Activated naive CD4-positive, alpha-beta T cell treated with Interleukin-2 at 50 U/mL for 16 hours (primary cell): ENCODE results near the gene CAP1.

ENCODE experiments used
- DNase-seq: peaks from one replicate; pipeline ENCODE4 v3.0.0-alpha.2; 2020

The CAP1 gene

GRCh38 chr1:40059338-40059959, 18.9 kb downstream of the CAP1 start:
- DNase-seq, result no peak

GRCh38 chr1:40059960-40060750, 19.6 kb downstream of the CAP1 start:
- no peak for DNase-seq

- no peak for DNase-seq
Measured at GRCh38 chr1:40064797-40065499, 24.4 kb downstream of the CAP1 start.

DNA sequence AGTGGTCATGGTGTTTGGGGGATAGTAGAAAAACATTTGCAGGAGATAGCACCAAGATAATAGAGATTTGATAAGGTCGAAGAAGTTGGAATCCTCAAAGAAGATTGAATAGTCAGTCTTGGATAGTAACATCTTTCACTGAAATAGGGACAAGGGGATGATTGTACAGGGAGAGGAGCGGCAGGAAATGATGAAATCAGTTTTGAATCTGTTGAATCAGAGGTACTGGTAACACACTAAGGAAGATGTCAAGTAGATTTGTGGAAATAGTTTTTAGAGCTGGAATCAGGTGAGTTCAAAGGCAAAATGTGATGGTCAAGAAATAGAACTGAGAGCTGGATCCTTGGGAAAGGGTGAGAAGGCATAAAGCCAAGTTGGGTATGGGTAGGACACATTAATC, 26.5 kb downstream of the CAP1 start:
- DNase-seq, result no peak

DNA sequence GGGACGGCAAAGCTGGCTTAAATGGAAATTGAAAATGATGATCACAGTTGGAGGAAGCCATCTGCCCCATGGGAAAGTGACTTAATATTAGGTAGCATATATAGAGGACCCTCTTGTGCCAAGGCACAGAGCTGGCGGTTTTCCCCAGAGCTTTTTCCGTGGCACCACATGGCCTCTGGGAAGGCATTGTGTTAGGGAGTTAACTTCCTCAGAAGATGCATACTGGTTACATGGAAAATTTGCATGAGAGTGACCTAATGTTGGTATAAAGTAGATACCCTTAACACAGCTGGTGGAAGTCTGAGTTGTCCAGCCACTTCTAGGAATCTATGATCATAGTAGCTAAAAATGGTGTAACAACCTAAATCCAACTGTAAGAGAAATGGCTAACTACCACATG, 27.3 kb downstream of the CAP1 start:
- DNase-seq, result no peak

DNA sequence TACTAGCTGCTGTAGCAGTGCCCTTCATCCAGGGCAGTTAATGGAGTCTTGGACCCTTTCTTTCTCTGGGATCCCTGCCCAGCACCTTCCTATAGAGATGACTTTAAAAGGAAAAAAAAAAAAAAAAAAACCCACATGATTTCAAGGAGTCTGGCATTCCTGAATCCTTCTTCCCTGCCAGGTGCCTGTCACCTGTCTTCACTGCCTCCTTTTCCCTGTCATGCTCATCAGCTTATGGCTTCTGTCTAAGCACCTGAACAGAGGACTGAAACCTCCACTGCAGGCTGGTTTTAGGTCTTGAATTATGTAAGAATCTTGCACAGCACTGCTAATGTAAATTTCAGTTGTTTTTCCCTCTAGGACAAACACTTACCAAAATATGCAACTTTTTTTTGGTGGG, 31.6 kb downstream of the CAP1 start:
- DNase-seq, result no peak

DNA sequence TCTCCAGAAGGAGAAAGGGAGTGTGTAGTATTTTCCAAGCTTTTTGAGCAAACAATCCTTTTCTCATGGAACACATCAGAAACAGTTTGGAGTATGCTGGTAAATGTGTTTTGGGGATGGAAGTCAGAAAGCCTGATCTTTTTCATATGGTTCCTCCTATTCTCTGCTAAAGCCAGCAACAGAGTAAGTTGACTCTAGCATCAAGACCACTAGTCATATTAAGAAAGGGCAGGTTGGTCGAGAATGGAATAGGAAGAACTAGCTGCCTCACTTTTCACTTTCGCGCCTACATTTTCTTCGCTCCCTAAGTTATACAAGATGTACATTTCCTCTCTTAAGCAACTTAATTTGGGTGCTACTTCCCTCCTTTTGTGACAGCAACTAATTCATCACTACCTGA, 32.5 kb downstream of the CAP1 start:
- no peak for DNase-seq

DNA sequence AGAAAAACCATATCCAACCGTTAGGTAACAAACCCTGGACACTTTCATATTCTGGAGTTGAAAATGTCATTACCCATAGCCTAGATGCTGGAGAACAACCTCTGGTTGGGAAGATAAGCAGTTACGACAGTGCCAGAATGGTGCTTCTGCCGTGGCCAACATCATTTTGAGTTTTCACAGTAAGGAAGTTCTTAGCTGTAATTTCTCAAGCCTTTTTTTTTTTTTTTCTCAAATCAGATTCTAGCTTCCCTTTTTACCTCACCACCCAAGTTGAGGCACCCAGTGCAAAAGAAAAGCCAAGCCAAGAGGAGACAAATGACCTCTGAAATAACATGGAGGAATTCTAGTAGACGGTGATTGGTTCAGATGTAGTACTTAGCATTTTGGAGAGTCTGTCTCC, 34.7 kb downstream of the CAP1 start:
- DNase-seq, result no peak

- no peak for DNase-seq
Measured at GRCh38 chr1:40076895-40077312, 36.4 kb downstream of the CAP1 start.

DNA sequence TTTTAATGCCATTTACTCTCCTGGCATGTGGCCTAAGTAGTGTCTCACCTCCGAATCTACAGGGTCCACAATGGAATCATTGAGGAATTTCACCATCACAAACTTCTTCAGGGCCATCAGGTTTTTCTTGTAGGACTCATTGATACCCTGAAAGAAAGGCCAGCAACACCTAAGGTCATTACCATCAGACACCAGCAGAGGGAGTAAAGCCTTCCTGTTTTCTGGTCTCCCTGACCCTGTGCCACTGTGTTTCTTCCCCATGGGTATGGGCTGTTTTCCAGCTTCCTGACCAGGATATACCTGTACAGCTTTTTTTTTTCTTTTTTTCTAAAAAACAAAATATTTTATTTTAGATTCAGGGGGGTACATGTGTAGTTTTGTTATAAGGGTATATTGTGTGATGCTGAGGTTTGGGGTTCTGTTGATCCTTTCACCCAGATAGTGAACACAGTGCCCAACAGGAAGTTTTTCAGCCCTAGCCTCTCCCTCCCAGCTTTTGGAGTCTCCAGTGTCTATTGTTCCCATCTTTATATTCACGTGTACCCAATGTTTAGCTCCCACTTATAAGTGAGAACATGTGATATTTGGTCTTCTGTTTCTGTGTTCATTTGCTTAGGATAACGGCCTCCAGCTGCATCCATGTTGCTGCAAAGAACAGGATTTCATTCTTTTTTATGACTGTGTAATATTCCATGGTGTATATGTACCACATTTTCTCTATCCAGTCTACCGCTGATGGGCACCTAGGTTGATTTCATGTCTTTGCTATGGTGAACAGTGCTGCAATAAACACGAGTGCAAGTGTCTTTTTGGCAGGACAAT, 38.2 kb downstream of the CAP1 start:
- peak; percentile 50 for DNase-seq

GRCh38 chr1:40079774-40080400, 39.4 kb downstream of the CAP1 start:
- no peak for DNase-seq

- no peak for DNase-seq
Measured at GRCh38 chr1:40081871-40082270, 41.3 kb downstream of the CAP1 start.

DNA sequence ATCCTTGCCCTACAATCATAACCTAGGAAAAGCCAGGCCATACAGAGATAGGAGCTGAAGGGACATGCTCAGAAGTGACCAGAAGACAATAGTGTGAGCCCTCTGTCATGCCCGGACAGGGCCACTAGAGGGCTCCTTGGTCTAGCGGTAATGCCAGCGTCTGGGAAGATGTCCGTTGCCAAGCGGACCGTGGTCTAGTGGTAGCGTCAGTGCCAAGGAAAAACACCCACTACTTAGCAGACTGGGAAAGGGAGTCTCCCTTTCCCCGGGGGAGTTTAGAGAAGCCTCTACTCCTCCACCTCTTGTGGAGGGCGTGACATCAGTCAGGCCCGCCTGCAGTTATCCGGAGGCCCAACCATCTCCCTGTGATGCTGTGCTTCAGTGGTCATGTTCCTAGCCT, 44.2 kb downstream of the CAP1 start:
- peak; percentile 41 for DNase-seq

DNA sequence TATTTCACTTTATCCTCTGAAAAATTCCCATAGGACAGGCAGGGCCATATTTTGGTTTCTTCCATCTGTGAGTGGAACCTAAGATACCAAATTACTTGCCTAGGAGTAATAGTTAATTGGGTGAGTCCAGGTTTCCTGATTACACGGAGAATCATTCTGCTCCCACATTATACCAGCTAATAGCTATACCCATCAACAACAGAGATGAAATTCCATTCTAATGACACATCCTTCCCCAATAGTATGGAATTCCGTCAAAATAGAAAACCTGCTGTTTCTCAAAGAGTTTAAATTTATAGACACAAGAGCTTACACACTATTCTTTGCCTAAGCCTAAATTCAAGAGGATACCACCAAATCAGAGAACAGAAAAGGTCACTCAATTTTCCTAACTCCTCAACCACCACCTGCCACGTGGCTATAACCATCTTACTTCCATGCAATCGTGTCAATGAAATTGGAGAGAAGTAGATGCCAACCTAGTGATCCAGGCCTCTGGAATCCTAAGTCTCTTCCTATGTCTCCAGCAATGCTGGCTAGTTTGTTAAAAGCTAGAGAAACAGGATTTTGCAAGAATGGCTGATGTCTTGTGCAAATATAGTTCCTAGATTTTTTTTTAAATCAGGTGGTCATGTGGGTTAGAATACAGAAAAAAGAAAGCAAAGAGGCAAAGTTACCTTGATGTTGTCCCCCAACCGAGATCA, 50.3 kb downstream of the CAP1 start:
- DNase-seq, result no peak

DNA sequence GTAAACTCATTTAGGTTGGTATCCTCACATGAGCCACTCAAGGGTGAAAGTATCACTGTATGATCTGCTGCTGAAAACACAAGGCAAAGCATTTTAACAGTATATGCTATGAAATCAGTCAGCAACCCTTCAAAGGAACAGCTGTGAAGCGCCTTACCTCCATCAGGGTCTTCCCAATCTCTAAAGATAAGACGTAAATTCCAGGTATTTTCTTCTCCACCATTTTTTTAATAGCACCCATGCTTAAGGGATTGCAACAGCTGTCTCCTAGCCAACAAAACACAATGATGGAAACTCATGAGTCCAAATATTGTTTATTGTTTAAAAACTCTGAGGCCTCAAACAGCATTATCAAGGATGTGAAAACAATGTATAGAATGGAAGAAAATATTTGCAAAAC, 51.7 kb downstream of the CAP1 start:
- DNase-seq, result no peak

- no peak for DNase-seq
Measured at GRCh38 chr1:40092706-40093639, 52.4 kb downstream of the CAP1 start.

- no peak for DNase-seq
Measured at GRCh38 chr1:40094466-40095110, 54.1 kb downstream of the CAP1 start.

DNA sequence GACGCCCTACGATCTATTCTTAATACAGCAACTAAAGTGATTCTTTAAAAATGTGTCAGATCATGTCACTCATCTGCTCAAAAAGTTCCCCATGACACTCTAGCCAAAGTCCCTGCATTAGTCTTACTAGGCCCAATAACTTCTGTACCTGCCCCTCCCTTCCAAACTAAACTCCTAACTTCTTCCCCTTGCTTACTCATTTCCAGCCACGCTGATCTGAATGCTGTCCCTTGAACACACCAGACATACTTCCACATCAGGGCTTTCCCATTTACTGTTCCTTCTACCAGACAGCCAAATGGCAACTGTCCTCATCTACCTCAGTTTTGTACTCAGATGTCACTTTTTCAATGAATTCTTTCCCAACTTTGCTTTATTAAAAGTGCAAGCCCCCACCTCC, 55.3 kb downstream of the CAP1 start:
- no peak for DNase-seq

GRCh38 chr1:40096646-40096976, 56.1 kb downstream of the CAP1 start:
- DNase-seq, result no peak

DNA sequence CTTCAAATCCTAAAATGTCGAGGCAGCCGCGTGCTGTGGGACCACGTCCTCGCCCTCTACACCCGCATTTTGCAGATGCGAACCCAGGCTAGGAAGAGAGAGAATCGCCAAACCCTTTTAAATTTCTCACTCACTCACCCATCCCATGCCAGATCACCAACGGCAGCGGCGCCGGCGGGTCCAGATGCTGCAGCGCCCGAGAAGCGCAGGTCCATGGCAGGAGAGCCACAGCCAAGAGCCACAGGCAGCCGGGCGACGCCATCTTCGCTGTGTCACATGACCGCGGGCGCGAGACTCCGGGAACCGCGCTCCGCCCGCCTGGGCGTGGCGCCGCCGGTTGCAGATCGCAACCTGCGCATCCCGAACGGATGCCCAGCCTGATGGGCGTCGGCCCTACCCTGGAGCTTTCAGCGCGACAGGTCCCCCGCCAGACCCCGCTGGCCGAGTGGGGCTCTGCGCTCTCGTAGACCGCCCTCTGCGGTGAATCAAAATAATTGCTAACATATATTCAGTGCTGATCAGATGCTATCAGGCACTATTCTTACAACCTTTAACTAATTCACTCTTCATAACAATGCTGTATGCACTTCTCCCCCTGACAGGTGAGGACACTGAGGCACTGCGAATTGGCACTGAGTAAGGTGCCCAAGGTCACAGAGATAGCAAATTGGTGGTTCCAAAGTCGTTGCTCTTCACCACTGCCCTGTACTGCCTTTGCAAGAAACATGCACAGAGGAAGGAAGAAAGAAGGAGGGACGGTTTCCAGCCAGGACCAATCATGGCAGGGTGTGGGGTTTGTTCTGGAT, 56.7 kb downstream of the CAP1 start, which contains the start of gene PPT1:
PPT1 (minus strand) TSS at position 276 of the 806 bp plus-strand sequence; CDS start at position 262, 14 bp downstream.
- peak; percentile 80 for DNase-seq
